Right lobe of liver (tissue), 6 donors: Measurements from ENCODE around the gene NSUN6. TPM values are rescaled to one million over a fixed set of nuclear protein-coding genes. Genes with fewer than 3 reads are reported as not detected.
"Not testable (repeated sequence)": the region's sequence is repeated elsewhere in the genome, so short reads cannot be mapped to it uniquely, and the experiment has no call there.

Experiments
- ATAC-seq, 4 donors: fragments of 200-7000 bp; cut with Tn5 transposase; one replicate each; pipeline ENCODE4 v1.9.1; 2020; ENCODE audit warnings: mild to moderate bottlenecking in 4 of 4, moderate library complexity in 4 of 4
- DNase-seq, 3 donors: peaks; one replicate each; pipeline ENCODE4 v3.0.0-alpha.2; 2020
- H3K27ac ChIP-seq, 3 donors: fragments of 200-600 bp; one replicate each; pipeline ENCODE4 v1.8.0; 2022
- H3K27me3 ChIP-seq, 2 donors: fragments of 200-600 bp; one replicate each; pipeline ENCODE4 v1.8.0; 2022
- H3K36me3 ChIP-seq, 4 donors: fragments of 200-600 bp; sonication (generic) in 1 of 4; one replicate each; pipeline versions ENCODE4 v1.5.1 to v1.8.0; 2017 to 2022; ENCODE audit warnings: control low read depth in 1 of 4
- H3K4me1 ChIP-seq, 4 donors: fragments of 200-600 bp; sonication (generic) in 1 of 4; one replicate each; pipeline versions ENCODE4 v1.5.1 to v1.8.0; 2017 to 2022; ENCODE audit warnings: control low read depth in 1 of 4
- H3K4me3 ChIP-seq, 3 donors: fragments of 200-600 bp; one replicate each; pipeline ENCODE4 v1.8.0; 2022
- H3K9me3 ChIP-seq, 4 donors: fragments of 200-600 bp; sonication (generic) in 1 of 4; one replicate each; pipeline versions ENCODE4 v1.5.1 to v1.8.0; 2017 to 2022; ENCODE audit warnings: control low read depth in 1 of 4
- POLR2A ChIP-seq: fragments of 450-650 bp; IDR thresholded peaks from one replicate; pipeline ENCODE4 v1.6.1; 2017; ENCODE audit warnings: antibody characterized with exemption, mild to moderate bottlenecking
- WGBS: methylation state at CpG from one replicate; pipeline ENCODE4 v1.1.6; 2018; ENCODE audit warnings: low coverage, low lambda C conversion rate; ENCODE audit not compliant: insufficient coverage; ENCODE audit errors: missing lambda C conversion rate; 5-methylcytosine and 5-hydroxymethylcytosine counted together
- intact Hi-C, 2 donors: fragments of 100-400 bp; cut with DNase I; formaldehyde crosslinking; loops; one replicate each; pipeline versions ENCODE4 v1.11.2 to v1.14.1; 2022
- total RNA-seq, 6 experiments: library from RNA; depleted of rRNA in 2 of 6; stranded (reverse); fragments of >200 nt in 2 of 6; fragmentation: NEBNext Ultra II Directional in 3 of 6; extraction: Animal tissue kit (Norgen Biotek cat#: 25700) in 3 of 6; gene quantifications; one replicate each; pipeline versions ENCODE4 v1.1.0 to v1.2.4, GENCODE V29; 2016 to 2023
- TF ChIP-seq, protein P1 (sequence below), 4 donors: fragments of 200-600 bp in 3 of 4; fragments of 450-650 bp in 1 of 4; IDR thresholded peaks; one replicate each; pipeline versions ENCODE4 v1.5.1 to v1.8.0; 2016 to 2022; ENCODE audit warnings: antibody characterized with exemption in 4 of 4, mild to moderate bottlenecking in 2 of 4
- donor health status: DM: no; HTN: yes; CAD: no.
- donor health status: DM: no; HTN: no; CAD: no.
- donor health status: DM: no; HTN: no; CAD: no.
- donor health status: DM: no; HTN: yes; CAD: no.
- donor health status: DM: no; HTN: yes; CAD: no.

Gene NSUN6
- total RNA-seq, 6 experiments from 2014 or later: 19.0 to 34.0 (median 27.9) TPM

DNA sequence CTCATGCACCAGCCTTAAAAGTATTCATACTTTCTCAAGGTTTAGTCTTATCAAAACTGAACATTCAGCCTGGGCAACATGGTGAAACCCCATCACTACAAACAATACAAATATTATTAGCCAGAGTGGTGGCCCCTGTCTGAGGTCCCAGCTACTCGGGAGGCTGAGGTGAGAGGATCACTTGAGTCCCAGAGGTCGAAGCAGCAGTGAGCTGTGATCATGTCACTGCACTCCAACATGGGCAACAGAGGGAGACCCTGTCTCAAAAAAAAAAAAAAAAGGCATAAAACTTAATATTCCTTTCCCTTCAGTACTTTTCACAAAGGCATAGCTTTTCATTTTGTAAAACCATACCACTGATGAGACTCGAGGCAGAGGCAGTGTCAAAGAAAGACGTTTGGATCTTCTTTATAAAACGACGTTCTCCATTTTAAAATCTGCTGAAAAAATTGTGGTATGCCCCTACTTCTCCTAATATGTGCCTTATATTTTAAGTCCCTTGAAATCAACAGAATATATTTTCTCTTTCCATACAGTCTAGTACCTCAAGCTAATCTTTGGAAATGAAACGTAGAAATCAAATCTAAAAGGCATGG is 1.9 kb downstream of the NSUN6 start:
- H3K27ac ChIP-seq: peak overlapping the region; percentile 92 to 95 (median 92)
- H3K36me3 ChIP-seq: peaks cover 0 to 13% (median 0%) of the 10 kb centered on the region in 4 donors
- WGBS: 23% methylated on average over 7 of the region's 7 CpGs
- H3K4me1 ChIP-seq: peaks cover 0 to 22% (median 6%) of the 10 kb centered on the region in 4 donors
- no peak for DNase-seq
- H3K4me3 ChIP-seq: peak overlapping the region; percentile 64 to 73 (median 64)
- peak in 1 of 4 donors; percentile 5 for ATAC-seq
- intact Hi-C loops: no loop called here
- no peaks in the 10 kb centered on the region for H3K27me3 ChIP-seq
- no peak for TF ChIP-seq POLR2A
- TF ChIP-seq, protein P1, sequence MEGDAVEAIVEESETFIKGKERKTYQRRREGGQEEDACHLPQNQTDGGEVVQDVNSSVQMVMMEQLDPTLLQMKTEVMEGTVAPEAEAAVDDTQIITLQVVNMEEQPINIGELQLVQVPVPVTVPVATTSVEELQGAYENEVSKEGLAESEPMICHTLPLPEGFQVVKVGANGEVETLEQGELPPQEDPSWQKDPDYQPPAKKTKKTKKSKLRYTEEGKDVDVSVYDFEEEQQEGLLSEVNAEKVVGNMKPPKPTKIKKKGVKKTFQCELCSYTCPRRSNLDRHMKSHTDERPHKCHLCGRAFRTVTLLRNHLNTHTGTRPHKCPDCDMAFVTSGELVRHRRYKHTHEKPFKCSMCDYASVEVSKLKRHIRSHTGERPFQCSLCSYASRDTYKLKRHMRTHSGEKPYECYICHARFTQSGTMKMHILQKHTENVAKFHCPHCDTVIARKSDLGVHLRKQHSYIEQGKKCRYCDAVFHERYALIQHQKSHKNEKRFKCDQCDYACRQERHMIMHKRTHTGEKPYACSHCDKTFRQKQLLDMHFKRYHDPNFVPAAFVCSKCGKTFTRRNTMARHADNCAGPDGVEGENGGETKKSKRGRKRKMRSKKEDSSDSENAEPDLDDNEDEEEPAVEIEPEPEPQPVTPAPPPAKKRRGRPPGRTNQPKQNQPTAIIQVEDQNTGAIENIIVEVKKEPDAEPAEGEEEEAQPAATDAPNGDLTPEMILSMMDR (IDR thresholded peaks at IDR 0.05): no peak
- no peaks in the 10 kb centered on the region for H3K9me3 ChIP-seq

DNA sequence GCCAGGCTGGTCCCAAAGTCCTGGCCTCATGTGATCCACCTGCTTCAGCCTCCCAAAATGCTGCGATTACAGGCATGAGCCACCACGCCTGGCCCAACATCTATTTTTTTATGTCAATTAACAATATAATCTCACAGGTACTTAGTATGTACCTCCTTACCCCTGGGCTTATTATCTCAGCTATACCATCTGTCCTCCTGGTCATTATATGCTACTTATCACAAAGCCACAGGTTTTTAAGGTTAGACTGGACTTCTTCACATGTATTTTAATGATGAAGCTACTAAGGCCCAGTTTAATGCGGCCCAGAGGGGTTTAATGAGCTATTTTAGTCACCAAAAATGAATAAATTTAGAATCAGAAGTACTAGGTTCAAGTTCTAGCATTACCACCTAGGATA is 3.4 kb downstream of the NSUN6 start:
- TF ChIP-seq POLR2A: no peak
- TF ChIP-seq, protein P1 (IDR thresholded peaks at IDR 0.05): no peak
- Histone ChIP-seq H3K27ac (peak overlapping the region in 2 of 3 donors; percentile 92 to 95), H3K4me3 (no peak overlapping the region), H3K36me3 (peaks cover 0 to 13% (median 0%) of the 10 kb centered on the region in 4 donors), H3K27me3 (no peaks in the 10 kb centered on the region), H3K4me1 (peaks cover 0 to 22% (median 6%) of the 10 kb centered on the region in 4 donors), H3K9me3 (no peaks in the 10 kb centered on the region)
- intact Hi-C loops: no loop called here
- WGBS: 96% methylated on average over 3 of the region's 3 CpGs
- DNase-seq (no peak), ATAC-seq (no peak)

DNA sequence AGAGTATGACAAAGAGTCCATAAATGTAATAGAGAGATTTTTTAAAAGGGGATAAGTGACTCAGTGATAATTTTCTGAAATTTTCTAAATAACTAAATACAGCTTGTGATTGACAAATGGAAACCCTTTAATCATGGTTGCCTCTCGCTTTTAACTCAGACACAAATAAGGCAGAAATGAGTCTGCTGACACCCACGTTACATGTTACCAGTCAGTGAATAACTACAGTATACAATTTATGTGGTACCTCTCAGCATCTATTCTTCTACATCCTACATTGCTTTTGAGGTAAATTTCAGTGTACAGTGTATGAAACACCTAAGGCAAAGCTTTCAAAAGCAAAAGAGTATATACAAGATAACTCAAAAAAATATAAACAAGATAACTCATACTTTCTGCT is 4.2 kb downstream of the NSUN6 start:
- Histone ChIP-seq H3K36me3 (peaks cover 0 to 15% (median under 1%) of the 10 kb centered on the region in 4 donors), H3K27me3 (no peaks in the 10 kb centered on the region), H3K4me3 (no peak overlapping the region), H3K4me1 (peaks cover 0 to 22% (median 6%) of the 10 kb centered on the region in 4 donors), H3K27ac (no peak overlapping the region), H3K9me3 (no peaks in the 10 kb centered on the region)
- WGBS: 94% methylated on average over 2 of the region's 2 CpGs
- ATAC-seq (no peak), DNase-seq (no peak)
- intact Hi-C loops: no loop called here
- TF ChIP-seq POLR2A: no peak
- TF ChIP-seq, protein P1 (IDR thresholded peaks at IDR 0.05): no peak

DNA sequence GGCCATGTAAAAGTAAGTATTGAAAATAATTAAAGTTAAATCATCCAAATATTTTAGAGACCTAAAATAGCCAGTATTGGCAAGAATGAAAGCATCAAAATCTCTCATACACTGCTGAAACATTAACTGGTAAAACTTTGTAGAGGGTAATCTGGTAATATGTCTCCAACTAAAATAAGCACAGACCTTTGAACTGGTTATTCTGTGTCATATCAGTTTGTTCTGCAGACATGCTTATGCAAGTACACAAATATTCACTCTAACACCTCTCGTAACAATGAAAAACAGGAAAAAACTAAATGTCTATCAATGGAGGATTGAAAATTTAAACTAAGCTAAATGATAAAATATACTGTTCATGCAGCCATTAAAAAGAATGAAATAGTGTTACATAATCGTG is 11.7 kb downstream of the NSUN6 start:
- H3K4me3 ChIP-seq, DNase-seq, intact Hi-C loops, H3K27me3 ChIP-seq, H3K36me3 ChIP-seq, H3K9me3 ChIP-seq: not testable (repeated sequence)
- Histone ChIP-seq H3K4me1 (peaks cover 0 to 55% (median 19%) of the 10 kb centered on the region in 4 donors), H3K27ac (peak overlapping the region; percentile 72 to 88 (median 81))
- peak; percentile 59 to 79 (median 66) for ATAC-seq
- WGBS: 30% methylated on average over 2 of the region's 2 CpGs

DNA sequence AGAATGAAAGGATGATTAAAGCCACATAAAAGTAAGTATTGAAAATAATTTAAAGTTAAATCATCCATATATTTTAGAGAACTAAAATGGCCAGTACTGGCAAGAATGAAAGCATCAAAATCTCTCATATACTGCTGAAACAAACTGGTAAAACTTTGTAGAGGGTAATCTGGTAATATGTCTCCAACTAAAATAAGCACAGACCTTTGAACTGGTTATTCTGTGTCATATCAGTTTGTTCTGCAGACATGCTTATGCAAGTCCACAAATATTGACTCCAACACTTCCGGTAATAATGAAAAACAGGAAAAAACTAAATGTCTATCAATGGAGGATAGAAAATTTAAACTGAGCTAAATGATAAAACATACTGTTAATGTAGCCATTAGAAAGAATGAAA is 14.0 kb downstream of the NSUN6 start:
- H3K4me3 ChIP-seq, intact Hi-C loops, H3K36me3 ChIP-seq, DNase-seq, H3K27me3 ChIP-seq, H3K9me3 ChIP-seq: not testable (repeated sequence)
- 31% methylated on average over 1 of the region's 1 CpG for WGBS
- peak; percentile 67 to 81 (median 74) for ATAC-seq
- H3K27ac ChIP-seq: peak overlapping the region; percentile 80 to 88 (median 81)
- H3K4me1 ChIP-seq: peaks cover 0 to 70% (median 25%) of the 10 kb centered on the region in 4 donors
